Peyer's patch (tissue), 4 donors: Measurements from ENCODE around the gene ANTXRL. TPM values are rescaled to one million over a fixed set of nuclear protein-coding genes. Genes with fewer than 3 reads are reported as not detected.

Experiments
- DNase-seq, 3 donors: peaks; one replicate each; pipeline ENCODE4 v3.0.0-alpha.2; 2017 to 2019
- H3K27ac ChIP-seq, 4 donors: fragments of 200-600 bp; sonication (generic); one replicate each; pipeline ENCODE4 v1.5.1; 2016 to 2019
- H3K27me3 ChIP-seq, 2 donors: fragments of 200-600 bp; sonication (generic); one replicate each; pipeline ENCODE4 v1.5.1; 2019
- H3K36me3 ChIP-seq, 3 donors: fragments of 200-600 bp; sonication (generic); one replicate each; pipeline ENCODE4 v1.5.1; 2016 to 2019
- H3K4me1 ChIP-seq, 4 donors: fragments of 200-600 bp; sonication (generic); one replicate each; pipeline ENCODE4 v1.5.1; 2016 to 2019
- H3K4me3 ChIP-seq, 4 donors: fragments of 200-600 bp; sonication (generic); 1 replicate in 3 of 4; 2 replicates in 1 of 4; pipeline ENCODE4 v1.5.1; 2016 to 2019; ENCODE audit warnings: mild to moderate bottlenecking in 1 of 4
- H3K9me3 ChIP-seq, 4 donors: fragments of 200-600 bp; sonication (generic); one replicate each; pipeline ENCODE4 v1.5.1; 2016 to 2019; ENCODE audit warnings: mild to moderate bottlenecking in 1 of 4
- CTCF ChIP-seq, 6 experiments: fragments of 450-650 bp in 4 of 6; fragments of 200-600 bp in 2 of 6; sonication (generic) in 1 of 6; IDR thresholded peaks; one replicate each; pipeline ENCODE4 v1.5.1; 2017 to 2019; ENCODE audit warnings: antibody characterized with exemption in 6 of 6, mild to moderate bottlenecking in 3 of 6, moderate library complexity in 1 of 6
- POLR2A ChIP-seq, 2 donors: fragments of 450-650 bp; IDR thresholded peaks; one replicate each; pipeline ENCODE4 v1.5.1; 2017; ENCODE audit warnings: antibody characterized with exemption in 2 of 2, mild to moderate bottlenecking in 2 of 2, moderate library complexity in 2 of 2
- total RNA-seq, 4 donors: library from RNA; depleted of rRNA; stranded (reverse); fragments of >200 nt; gene quantifications; one replicate each; pipeline ENCODE4 v1.1.0, GENCODE V29; 2016

ANTXRL gene
- total RNA-seq = not detected

- no peak for TF ChIP-seq CTCF (IDR thresholded peaks at IDR 0.05)
- Histone ChIP-seq H3K9me3 (no peaks in the 10 kb centered on the region), H3K27me3 (no peaks in the 10 kb centered on the region), H3K4me3 (no peak within 1 kb of the TSS), H3K27ac (no peak within 1 kb of the TSS), H3K36me3 (no peaks in the 10 kb centered on the region), H3K4me1 (peaks cover 0 to 22% (median 0%) of the 10 kb centered on the region in 4 donors)
- peak in 2 of 3 donors; percentile 37 to 41 for DNase-seq
These were observed at the start of gene ANTXRL for GRCh38 chr10:46286991-46287693. Gene ANTXRL, plus strand, starts transcription at chr10:46286997. Its CDS starts 266 bp downstream, at chr10:46287263.

DNA sequence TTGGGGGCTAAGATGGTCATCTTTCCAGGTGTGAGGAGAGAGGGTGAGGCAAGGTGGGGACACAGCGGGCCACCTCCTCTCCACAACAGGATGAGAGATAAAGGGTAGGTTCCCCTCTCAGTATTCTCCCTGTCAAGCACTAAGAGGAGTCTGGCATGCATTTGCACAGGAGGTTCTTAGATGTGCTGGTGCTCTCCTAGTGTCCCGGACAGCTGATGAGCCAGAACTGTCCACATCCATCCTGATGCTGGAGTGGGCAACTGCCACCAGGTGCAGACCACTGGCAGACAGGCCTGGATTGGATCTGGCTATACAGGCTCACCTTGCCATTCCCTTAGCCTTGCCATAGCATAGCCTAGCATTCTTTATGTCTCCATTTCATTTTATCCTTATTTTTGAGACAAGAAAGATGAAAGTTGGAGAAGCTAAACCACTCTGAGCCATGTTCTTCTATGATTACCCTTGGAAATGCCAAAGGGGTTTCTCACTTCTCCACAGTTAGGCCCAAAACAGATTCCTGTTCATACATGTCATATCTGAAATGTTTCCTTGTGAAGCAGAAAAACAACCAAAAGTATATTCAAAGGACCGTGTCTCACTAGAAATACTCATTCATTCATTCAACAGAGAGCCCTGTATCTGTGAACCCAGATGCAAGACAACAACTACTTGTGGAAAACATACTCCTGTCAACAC is 48.8 kb upstream of the ANTXRL start:
- no peak overlapping the region for H3K27ac ChIP-seq
- H3K9me3 ChIP-seq = no peaks in the 10 kb centered on the region
- no peak overlapping the region for H3K4me3 ChIP-seq
- no peaks in the 10 kb centered on the region for H3K27me3 ChIP-seq
- no peaks in the 10 kb centered on the region for H3K36me3 ChIP-seq
- no peaks in the 10 kb centered on the region for H3K4me1 ChIP-seq
- TF ChIP-seq CTCF (IDR thresholded peaks at IDR 0.05) (no peak), POLR2A (IDR thresholded peaks at IDR 0.05) (no peak)
- DNase-seq = peak in 1 of 3 donors; percentile 13

GRCh38 chr10:46239247-46239646 is 47.5 kb upstream of the ANTXRL start:
- no peak for DNase-seq
- Histone ChIP-seq H3K27ac (no peak overlapping the region), H3K4me1 (no peaks in the 10 kb centered on the region), H3K27me3 (no peaks in the 10 kb centered on the region), H3K9me3 (no peaks in the 10 kb centered on the region), H3K4me3 (no peak overlapping the region), H3K36me3 (no peaks in the 10 kb centered on the region)
- TF ChIP-seq POLR2A (IDR thresholded peaks at IDR 0.05) (no peak), CTCF (IDR thresholded peaks at IDR 0.05) (no peak)

- peak in 2 of 3 donors; percentile 10 to 11 for DNase-seq
- no peaks in the 10 kb centered on the region for H3K4me1 ChIP-seq
- H3K36me3 ChIP-seq = no peaks in the 10 kb centered on the region
- no peaks in the 10 kb centered on the region for H3K27me3 ChIP-seq
- TF ChIP-seq POLR2A (IDR thresholded peaks at IDR 0.05) = no peak
- TF ChIP-seq CTCF (IDR thresholded peaks at IDR 0.05) = no peak
- no peaks in the 10 kb centered on the region for H3K9me3 ChIP-seq
- H3K27ac ChIP-seq = no peak overlapping the region
- no peak overlapping the region for H3K4me3 ChIP-seq
These were observed 46.7 kb upstream of the ANTXRL start for GRCh38 chr10:46239993-46240683.

DNA sequence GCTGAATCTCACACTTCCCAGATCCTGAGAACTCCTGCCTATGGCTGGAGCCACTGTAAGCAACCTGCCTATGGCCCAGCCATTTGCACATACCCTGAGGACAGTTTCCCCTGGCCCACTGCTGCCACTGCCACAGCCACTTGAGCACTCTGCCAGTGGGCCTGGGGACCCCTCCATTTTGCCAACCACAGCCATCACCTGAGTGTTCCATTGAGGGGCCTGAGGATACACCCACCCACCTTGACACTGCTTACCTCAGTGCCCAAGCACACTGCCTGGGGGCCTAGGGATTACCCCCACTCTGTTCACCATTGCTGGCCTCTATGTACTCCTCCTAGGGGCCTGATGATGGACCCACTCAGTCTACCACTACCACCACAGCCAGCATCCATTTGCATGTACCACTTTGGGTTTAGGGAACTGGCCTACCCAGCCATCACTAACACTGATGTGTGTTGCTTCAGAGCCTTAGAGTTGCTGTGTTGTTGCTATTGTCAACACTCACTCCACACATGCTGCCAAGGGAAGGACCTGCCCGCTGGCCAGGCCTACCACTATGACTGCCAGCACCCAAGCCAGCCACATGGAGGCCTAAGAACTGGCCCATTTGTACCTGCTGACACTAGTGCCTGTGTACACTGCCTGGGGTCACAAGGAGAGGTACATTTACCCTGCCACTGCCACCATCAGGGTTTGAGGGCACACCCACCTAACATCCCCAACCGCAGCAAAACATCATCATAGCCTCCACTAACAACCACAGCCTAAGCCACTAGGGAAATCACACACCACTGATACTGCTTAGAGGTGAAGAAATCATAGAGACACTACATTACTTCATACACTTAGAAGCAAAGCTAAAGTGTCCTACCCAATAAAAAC is 45.9 kb upstream of the ANTXRL start:
- Histone ChIP-seq H3K27ac (no peak overlapping the region), H3K4me3 (no peak overlapping the region), H3K27me3 (no peaks in the 10 kb centered on the region), H3K4me1 (no peaks in the 10 kb centered on the region), H3K9me3 (no peaks in the 10 kb centered on the region), H3K36me3 (no peaks in the 10 kb centered on the region)
- TF ChIP-seq POLR2A (IDR thresholded peaks at IDR 0.05) (no peak), CTCF (IDR thresholded peaks at IDR 0.05) (no peak)
- DNase-seq = peak in 2 of 3 donors; percentile 9 to 27
